Activated naive CD4-positive, alpha-beta T cell treated with anti-CD3 and anti-CD28 coated beads, Interleukin-2, amount 50 U/mL, for 72 hours (primary cell): ENCODE measurements around the gene CHRNA5. TPM values are rescaled to one million over a fixed set of nuclear protein-coding genes. Genes with fewer than 3 reads are reported as not detected.
"Not testable (repeated sequence)": the region's sequence is repeated elsewhere in the genome, so short reads cannot be mapped to it uniquely, and the experiment has no call there.

Source experiments
- ATAC-seq, 2 donors: fragments of 150-1000 bp; cut with Tn5 transposase; 2 replicates each; pipeline ENCODE4 v1.10.0; 2021; ENCODE audit warnings: mild to moderate bottlenecking in 2 of 2, moderate library complexity in 2 of 2
- DNase-seq, 2 donors: peaks; one replicate each; pipeline ENCODE4 v3.0.0; 2021 to 2022; ENCODE audit warnings: low spot score in 2 of 2
- H3K27ac Mint-ChIP-seq, 2 donors: one replicate each; pipeline ENCODE4 v1.8.0; 2022; ENCODE audit warnings: mild to moderate bottlenecking in 2 of 2, mixed read lengths in 2 of 2
- H3K36me3 Mint-ChIP-seq, 2 donors: one replicate each; pipeline ENCODE4 v1.8.0; 2022; ENCODE audit warnings: mixed read lengths in 2 of 2
- H3K9me3 Mint-ChIP-seq, 2 donors: one replicate each; pipeline ENCODE4 v1.8.0; 2022; ENCODE audit warnings: mixed read lengths in 2 of 2
- total RNA-seq, 2 donors: library from RNA; stranded (reverse); gene quantifications; one replicate each; pipeline ENCODE4 v1.2.3, GENCODE V29; 2022

Gene CHRNA5
- total RNA-seq, 2 donors from 2014 or later = 4.6 to 5.7 TPM

GRCh38 chr15:78551902-78552301 lies 13.4 kb upstream of the CHRNA5 start:
- Mint-ChIP-seq H3K27ac (no peak overlapping the region), H3K9me3 (no peaks in the 10 kb centered on the region), H3K36me3 (peaks cover 0 to 5% of the 10 kb centered on the region in 2 donors)
- DNase-seq = no peak
- ATAC-seq = no peak

- H3K36me3 Mint-ChIP-seq = peaks cover 0 to 5% of the 10 kb centered on the region in 2 donors
- no peak for DNase-seq
- no peak overlapping the region for H3K27ac Mint-ChIP-seq
- ATAC-seq = no peak
- no peaks in the 10 kb centered on the region for H3K9me3 Mint-ChIP-seq
Measured at GRCh38 chr15:78552597-78552996, 12.7 kb upstream of the CHRNA5 start.

- not testable (repeated sequence) for H3K9me3 Mint-ChIP-seq, H3K27ac Mint-ChIP-seq, DNase-seq, ATAC-seq, H3K36me3 Mint-ChIP-seq
Measured at GRCh38 chr15:78560201-78560600, 5.1 kb upstream of the CHRNA5 start.

GRCh38 chr15:78561490-78561889 lies 3.8 kb upstream of the CHRNA5 start:
- H3K36me3 Mint-ChIP-seq = peaks cover 3% of the 10 kb centered on the region in 2 donors
- ATAC-seq (no peak), DNase-seq (no peak)
- H3K27ac Mint-ChIP-seq = peak overlapping the region in 1 of 2 donors; percentile 5
- no peaks in the 10 kb centered on the region for H3K9me3 Mint-ChIP-seq

- ATAC-seq (no peak), DNase-seq (no peak)
- H3K36me3 Mint-ChIP-seq = peaks cover 4 to 6% of the 10 kb centered on the region in 2 donors
- H3K9me3 Mint-ChIP-seq = no peaks in the 10 kb centered on the region
- H3K27ac Mint-ChIP-seq = no peak overlapping the region
Measured at GRCh38 chr15:78563092-78563491, 2.2 kb upstream of the CHRNA5 start.

GRCh38 chr15:78564743-78565096 lies 600 bp upstream of the CHRNA5 start:
- DNase-seq = no peak
- H3K36me3 Mint-ChIP-seq = peaks cover 4 to 6% of the 10 kb centered on the region in 2 donors
- peak; percentile 12 to 21 for ATAC-seq
- peak overlapping the region in 1 of 2 donors; percentile 34 for H3K27ac Mint-ChIP-seq
- no peaks in the 10 kb centered on the region for H3K9me3 Mint-ChIP-seq

- no peaks in the 10 kb centered on the region for H3K9me3 Mint-ChIP-seq
- H3K36me3 Mint-ChIP-seq = peaks cover 4 to 6% of the 10 kb centered on the region in 2 donors
- no peak overlapping the region for H3K27ac Mint-ChIP-seq
- ATAC-seq (peak; percentile 5 to 21), DNase-seq (peak in 1 of 2 donors; percentile 10)
Measured at GRCh38 chr15:78565951-78566774, 843 bp downstream of the CHRNA5 start.

GRCh38 chr15:78567531-78567930 lies 2.2 kb downstream of the CHRNA5 start:
- ATAC-seq = no peak
- Mint-ChIP-seq H3K36me3 (peaks cover 4 to 6% of the 10 kb centered on the region in 2 donors), H3K9me3 (no peaks in the 10 kb centered on the region), H3K27ac (no peak overlapping the region)
- DNase-seq = no peak

- DNase-seq = no peak
- Mint-ChIP-seq H3K27ac (no peak overlapping the region), H3K9me3 (no peaks in the 10 kb centered on the region), H3K36me3 (peaks cover 4 to 6% of the 10 kb centered on the region in 2 donors)
- ATAC-seq = no peak
Measured at GRCh38 chr15:78570710-78571109, 5.4 kb downstream of the CHRNA5 start.

GRCh38 chr15:78571382-78571781 lies 6.1 kb downstream of the CHRNA5 start:
- DNase-seq (no peak), ATAC-seq (no peak)
- Mint-ChIP-seq H3K27ac (no peak overlapping the region), H3K9me3 (no peaks in the 10 kb centered on the region), H3K36me3 (peaks cover 2 to 4% of the 10 kb centered on the region in 2 donors)

- DNase-seq (no peak), ATAC-seq (no peak)
- H3K27ac Mint-ChIP-seq = no peak overlapping the region
- H3K9me3 Mint-ChIP-seq = no peaks in the 10 kb centered on the region
- no peaks in the 10 kb centered on the region for H3K36me3 Mint-ChIP-seq
Measured at GRCh38 chr15:78573416-78573815, 8.1 kb downstream of the CHRNA5 start.

GRCh38 chr15:78574944-78575343 lies 9.6 kb downstream of the CHRNA5 start:
- no peak for DNase-seq
- ATAC-seq = no peak
- no peaks in the 10 kb centered on the region for H3K9me3 Mint-ChIP-seq
- no peak overlapping the region for H3K27ac Mint-ChIP-seq
- H3K36me3 Mint-ChIP-seq = no peaks in the 10 kb centered on the region

GRCh38 chr15:78597583-78597982 lies 32.3 kb downstream of the CHRNA5 start:
- Mint-ChIP-seq H3K27ac (no peak overlapping the region), H3K9me3 (no peaks in the 10 kb centered on the region), H3K36me3 (no peaks in the 10 kb centered on the region)
- ATAC-seq (no peak), DNase-seq (no peak)

GRCh38 chr15:78598348-78598747 lies 33.0 kb downstream of the CHRNA5 start:
- no peaks in the 10 kb centered on the region for H3K36me3 Mint-ChIP-seq
- H3K9me3 Mint-ChIP-seq = no peaks in the 10 kb centered on the region
- DNase-seq = no peak
- H3K27ac Mint-ChIP-seq = no peak overlapping the region
- ATAC-seq = no peak

- no peak for ATAC-seq
- Mint-ChIP-seq H3K27ac (no peak overlapping the region), H3K36me3 (no peaks in the 10 kb centered on the region), H3K9me3 (no peaks in the 10 kb centered on the region)
- no peak for DNase-seq
Measured at GRCh38 chr15:78599189-78599588, 33.9 kb downstream of the CHRNA5 start.

GRCh38 chr15:78603467-78603866 lies 38.1 kb downstream of the CHRNA5 start:
- ATAC-seq = no peak
- Mint-ChIP-seq H3K9me3 (no peaks in the 10 kb centered on the region), H3K36me3 (peaks cover 0 to under 1% of the 10 kb centered on the region in 2 donors), H3K27ac (peak overlapping the region in 1 of 2 donors; percentile 7)
- no peak for DNase-seq

- ATAC-seq (peak in 1 of 2 donors; percentile 11), DNase-seq (no peak)
- Mint-ChIP-seq H3K36me3 (peaks cover 0 to 5% of the 10 kb centered on the region in 2 donors), H3K27ac (no peak overlapping the region), H3K9me3 (no peaks in the 10 kb centered on the region)
Measured at GRCh38 chr15:78604420-78604819, 39.1 kb downstream of the CHRNA5 start.

GRCh38 chr15:78605201-78605600 lies 39.9 kb downstream of the CHRNA5 start:
- Mint-ChIP-seq H3K9me3 (no peaks in the 10 kb centered on the region), H3K27ac (no peak overlapping the region), H3K36me3 (peaks cover 0 to 5% of the 10 kb centered on the region in 2 donors)
- DNase-seq = no peak
- ATAC-seq = no peak
